Activated B cell treated with CpG ODN at 0.5 μM for 24 hours (primary cell): ENCODE data around the gene SLC35E3. TPM values are rescaled to one million over a fixed set of nuclear protein-coding genes. Genes with fewer than 3 reads are reported as not detected.
"Not testable (repeated sequence)": the region's sequence is repeated elsewhere in the genome, so short reads cannot be mapped to it uniquely, and the experiment has no call there.

Experiments used
- ATAC-seq: fragments of 200-7000 bp; cut with Tn5 transposase; one replicate; pipeline ENCODE4 v1.10.0; 2021; ENCODE audit warnings: low read depth, mild to moderate bottlenecking, moderate library complexity
- CTCF ChIA-PET: fragments of 350-600 bp; sonication (Branson Sonifier 250); formaldehyde crosslinking; loops from one replicate; lab custom pipeline; 2021; ENCODE audit warnings: antibody characterized with exemption; lab: Charles Lee
- POLR2A ChIA-PET: fragments of 350-600 bp; sonication (Branson Sonifier 250); formaldehyde crosslinking; loops from one replicate; lab custom pipeline; 2021; ENCODE audit warnings: antibody characterized with exemption; lab: Charles Lee
- DNase-seq: peaks from one replicate; pipeline ENCODE4 v3.0.0; 2022
- H3K27ac Mint-ChIP-seq: one replicate; pipeline ENCODE4 v1.8.0; 2020; ENCODE audit warnings: mixed read lengths
- H3K27me3 Mint-ChIP-seq: one replicate; pipeline ENCODE4 v1.8.0; 2021; ENCODE audit warnings: mixed read lengths
- H3K36me3 Mint-ChIP-seq: one replicate; pipeline ENCODE4 v1.8.0; 2021; ENCODE audit warnings: low read depth, mixed read lengths
- H3K4me1 Mint-ChIP-seq: one replicate; pipeline ENCODE4 v1.8.0; 2021; ENCODE audit warnings: mixed read lengths
- H3K4me3 Mint-ChIP-seq: one replicate; pipeline ENCODE4 v1.8.0; 2020; ENCODE audit warnings: mild to moderate bottlenecking, mixed read lengths
- H3K9me3 Mint-ChIP-seq: one replicate; pipeline ENCODE4 v1.8.0; 2020; ENCODE audit warnings: mixed read lengths
- CTCF ChIP-seq: fragments of 200-600 bp; IDR thresholded peaks from one replicate; pipeline ENCODE4 v1.8.0; 2022; ENCODE audit warnings: antibody characterized with exemption, mild to moderate bottlenecking
- intact Hi-C: fragments of 100-400 bp; cut with micrococcal nuclease; formaldehyde crosslinking; loops from one replicate; pipeline ENCODE4 v1.15.1; 2024
- total RNA-seq: library from RNA; stranded (reverse); gene quantifications from 2 replicates; pipeline ENCODE4 v1.2.3, GENCODE V29; 2022

SLC35E3 gene
- total RNA-seq, 1 donor from 2014 or later: 9.5 TPM

DNA sequence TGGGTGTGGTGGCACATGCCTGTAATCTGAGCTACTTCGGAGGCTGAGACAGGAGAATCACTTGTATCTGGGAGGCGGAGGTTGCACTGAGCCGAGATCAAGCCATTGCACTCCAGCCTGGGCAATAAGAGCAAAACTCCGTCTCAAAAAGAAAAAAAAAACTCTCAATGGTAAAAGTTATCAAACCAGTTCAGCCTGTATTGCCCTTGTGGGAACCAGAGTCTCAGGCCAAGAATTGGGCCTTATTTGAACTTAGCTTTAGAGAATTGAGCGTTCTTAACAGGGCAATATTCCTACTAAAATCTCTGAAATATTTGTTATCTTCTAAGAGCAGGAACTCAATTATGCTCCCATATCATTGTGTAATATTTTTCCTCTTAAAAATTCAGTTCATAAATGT lies 54.3 kb downstream of the SLC35E3 start:
- POLR2A ChIA-PET: no interaction called here
- Mint-ChIP-seq H3K36me3 (no peaks in the 10 kb centered on the region), H3K9me3 (no peaks in the 10 kb centered on the region), H3K27me3 (no peaks in the 10 kb centered on the region), H3K4me3 (no peak overlapping the region), H3K27ac (no peak overlapping the region), H3K4me1 (no peaks in the 10 kb centered on the region)
- intact Hi-C loops: loop anchor here (10.0 kb wide), 1 partner anchor 345 kb away; no protein-coding TSS in a partner anchor
- no peak for ATAC-seq
- TF ChIP-seq CTCF: no peak
- CTCF ChIA-PET: no interaction called here
- no peak for DNase-seq

GRCh38 chr12:68801124-68801523 lies 55.1 kb downstream of the SLC35E3 start:
- H3K9me3 Mint-ChIP-seq, CTCF ChIA-PET, H3K36me3 Mint-ChIP-seq, H3K4me1 Mint-ChIP-seq, POLR2A ChIA-PET, H3K27ac Mint-ChIP-seq, ATAC-seq, DNase-seq, H3K27me3 Mint-ChIP-seq, H3K4me3 Mint-ChIP-seq: not testable (repeated sequence)
- intact Hi-C loops: loop anchor here (10.0 kb wide), 1 partner anchor 346 kb away; no protein-coding TSS in a partner anchor

DNA sequence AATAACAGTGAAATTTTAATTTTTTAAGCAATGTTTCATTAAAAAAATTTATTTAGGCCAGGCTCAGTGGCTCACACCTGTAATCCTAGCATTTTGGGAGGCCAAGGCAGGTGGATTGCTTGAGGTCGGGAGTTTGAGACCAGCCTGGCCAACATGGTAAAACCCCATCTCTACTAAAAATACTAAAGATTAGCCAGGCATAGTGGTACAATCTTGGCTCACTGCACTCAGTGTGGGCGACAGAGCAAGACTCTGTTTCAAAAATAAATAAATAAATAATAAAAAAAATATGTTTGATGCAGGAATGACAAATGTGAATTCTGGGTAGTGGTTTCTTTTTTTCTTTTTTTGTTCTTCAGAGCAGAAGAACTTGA lies 56.4 kb downstream of the SLC35E3 start:
- H3K4me1 Mint-ChIP-seq, ATAC-seq, CTCF ChIA-PET, H3K9me3 Mint-ChIP-seq, POLR2A ChIA-PET, H3K36me3 Mint-ChIP-seq, H3K27ac Mint-ChIP-seq, DNase-seq, H3K4me3 Mint-ChIP-seq, H3K27me3 Mint-ChIP-seq: not testable (repeated sequence)
- intact Hi-C loops: loop anchor here (10.0 kb wide), 1 partner anchor 348 kb away; no protein-coding TSS in a partner anchor

GRCh38 chr12:68802911-68803651 lies 57.1 kb downstream of the SLC35E3 start:
- POLR2A ChIA-PET, H3K36me3 Mint-ChIP-seq, H3K9me3 Mint-ChIP-seq, CTCF ChIA-PET, H3K4me3 Mint-ChIP-seq, ATAC-seq, DNase-seq, H3K27ac Mint-ChIP-seq, H3K27me3 Mint-ChIP-seq, H3K4me1 Mint-ChIP-seq: not testable (repeated sequence)
- intact Hi-C loops: loop anchor here (10.0 kb wide), 1 partner anchor 348 kb away; no protein-coding TSS in a partner anchor

GRCh38 chr12:68803948-68804656 lies 58.1 kb downstream of the SLC35E3 start:
- intact Hi-C loops: loop anchor here (10.0 kb wide), 1 partner anchor 349 kb away; no protein-coding TSS in a partner anchor
- no peak for DNase-seq
- no peaks in the 10 kb centered on the region for H3K9me3 Mint-ChIP-seq
- peaks cover 9% of the 10 kb centered on the region for H3K4me1 Mint-ChIP-seq
- H3K4me3 Mint-ChIP-seq: no peak overlapping the region
- no peak for ATAC-seq
- peaks cover 15% of the 10 kb centered on the region for H3K36me3 Mint-ChIP-seq
- TF ChIP-seq CTCF: no peak
- ChIA-PET POLR2A (no interaction called here), CTCF (no interaction called here)
- H3K27ac Mint-ChIP-seq: no peak overlapping the region
- H3K27me3 Mint-ChIP-seq: no peaks in the 10 kb centered on the region

DNA sequence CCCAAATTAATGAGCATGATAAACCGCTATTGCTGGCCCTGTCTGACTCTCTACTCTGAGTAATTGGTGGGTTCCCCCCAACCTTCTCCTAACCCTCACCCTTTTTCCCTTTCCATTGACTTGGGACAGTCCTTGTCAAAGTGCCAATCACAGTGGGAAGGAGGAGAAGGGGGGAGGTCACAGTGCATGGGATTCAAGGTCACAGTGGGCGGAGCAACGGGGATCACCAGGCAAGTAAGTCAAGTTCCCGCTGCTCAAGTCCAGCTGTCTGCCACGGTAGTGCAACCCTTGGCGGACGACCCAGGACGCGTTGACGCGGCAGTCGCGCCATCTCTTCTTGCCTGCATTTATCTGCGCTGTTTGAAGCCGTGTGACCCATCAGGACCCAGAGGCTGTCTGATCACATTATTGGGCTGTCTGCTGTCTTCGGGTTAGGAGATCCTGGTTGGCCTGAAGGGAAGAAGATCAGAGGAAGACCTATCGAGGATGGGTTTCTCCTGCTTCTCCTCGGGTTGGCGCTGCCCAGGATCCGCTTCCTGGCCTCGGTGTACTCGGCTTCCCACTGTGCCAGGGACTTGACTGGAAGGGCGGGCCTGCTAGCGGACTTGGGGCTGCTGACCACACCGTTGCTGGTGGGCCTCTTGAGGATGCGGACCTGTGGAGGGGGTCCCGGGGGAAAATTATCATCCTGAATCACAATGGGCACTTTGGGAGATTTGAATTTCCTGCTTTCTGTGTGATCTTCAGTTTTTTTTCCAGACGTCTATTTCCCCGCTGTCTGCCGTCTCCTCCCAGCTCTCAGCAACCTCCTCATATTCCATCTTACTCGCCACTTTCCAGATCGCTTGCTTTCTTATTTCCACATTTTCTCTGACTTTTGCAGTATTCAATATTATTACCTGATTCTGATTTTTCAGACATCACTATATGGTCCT lies 58.9 kb downstream of the SLC35E3 start:
- no peak overlapping the region for H3K4me3 Mint-ChIP-seq
- peaks cover 12% of the 10 kb centered on the region for H3K4me1 Mint-ChIP-seq
- ATAC-seq: no peak
- H3K27me3 Mint-ChIP-seq: no peaks in the 10 kb centered on the region
- ChIA-PET POLR2A (no interaction called here), CTCF (no interaction called here)
- intact Hi-C loops: loop anchor here (5.0 to 10.0 kb wide), 4 partner anchors 127 to 583 kb away; partner anchors contain the start of genes CPM and YEATS4
- no peak for DNase-seq
- no peak overlapping the region for H3K27ac Mint-ChIP-seq
- TF ChIP-seq CTCF: no peak
- peaks cover 22% of the 10 kb centered on the region for H3K36me3 Mint-ChIP-seq
- H3K9me3 Mint-ChIP-seq: no peaks in the 10 kb centered on the region
